Fibroblast of skin of left biceps (primary cell): ENCODE measurements around the gene SAPCD2.

Experiments used
- DNase-seq, 2 experiments: peaks; one replicate each; pipeline ENCODE4 v3.0.0-alpha.2; 2013; ENCODE audit warnings: low read depth in 2 of 2

Gene SAPCD2

GRCh38 chr9:137031904-137032640 is 38.3 kb downstream of the SAPCD2 start, which contains the start of gene FUT7:
TSS of gene FUT7 (minus strand) at chr9:137032088. CDS start at chr9:137031991, 97 bp downstream.
- DNase-seq: no peak

GRCh38 chr9:137030538-137031527 is 39.5 kb downstream of the SAPCD2 start:
- DNase-seq: no peak

GRCh38 chr9:137030006-137030405 is 40.4 kb downstream of the SAPCD2 start:
- no peak for DNase-seq

- no peak for DNase-seq
These were observed 41.1 kb downstream of the SAPCD2 start for GRCh38 chr9:137029058-137029936.

GRCh38 chr9:137028263-137029057 is 41.9 kb downstream of the SAPCD2 start:
- DNase-seq: no peak

- no peak for DNase-seq
These were observed 42.7 kb downstream of the SAPCD2 start, which contains the start of gene ABCA2 for GRCh38 chr9:137027369-137028262. TSS of gene ABCA2 (minus strand) at chr9:137028237. CDS start at chr9:137028140, 97 bp downstream.

GRCh38 chr9:137026828-137027227 is 43.5 kb downstream of the SAPCD2 start:
- no peak for DNase-seq

GRCh38 chr9:137026384-137026783 is 44.0 kb downstream of the SAPCD2 start:
- no peak for DNase-seq

- DNase-seq: no peak
These were observed 44.8 kb downstream of the SAPCD2 start for GRCh38 chr9:137025517-137025966.

GRCh38 chr9:137023583-137023991 is 46.8 kb downstream of the SAPCD2 start:
- DNase-seq: no peak

GRCh38 chr9:137023157-137023556 is 47.2 kb downstream of the SAPCD2 start:
- no peak for DNase-seq

GRCh38 chr9:137022662-137023008 is 47.7 kb downstream of the SAPCD2 start:
- no peak for DNase-seq

GRCh38 chr9:137021979-137022661 is 48.2 kb downstream of the SAPCD2 start:
- no peak for DNase-seq

- no peak for DNase-seq
These were observed 48.8 kb downstream of the SAPCD2 start for GRCh38 chr9:137021568-137021978.

GRCh38 chr9:137020771-137021567 is 49.4 kb downstream of the SAPCD2 start:
- DNase-seq: no peak

GRCh38 chr9:137019891-137020683 is 50.3 kb downstream of the SAPCD2 start:
- DNase-seq: no peak
